A549 (cell line): ENCODE measurements around the gene AFF1. TPM values are rescaled to one million over a fixed set of nuclear protein-coding genes. Genes with fewer than 3 reads are reported as not detected.

Experiments
- ATAC-seq, 2 experiments: fragments of 200-7000 bp in 1 of 2; fragments of >200 bp in 1 of 2; cut with Nextera tagmentation in 1 of 2; cut with Tn5 transposase in 1 of 2; 3 replicates each; pipeline versions ENCODE4 v1.8.0 to v1.9.1; 2018 to 2020; ENCODE audit warnings: mild to moderate bottlenecking in 1 of 2, moderate library complexity in 1 of 2
- CTCF ChIA-PET: fragments of 300-600 bp; sonication (Branson Sonifier 250); formaldehyde crosslinking; extraction: SDS; loops from one replicate; lab custom pipeline; 2021; ENCODE audit warnings: antibody characterized with exemption, inconsistent platforms; lab: Yijun Ruan, JAX
- POLR2A ChIA-PET: fragments of 350-600 bp; formaldehyde crosslinking; extraction: SDS; loops from one replicate; lab custom pipeline; 2021; ENCODE audit warnings: antibody characterized with exemption, inconsistent platforms; lab: Yijun Ruan, JAX
- DNase-seq, 2 experiments: peaks; one replicate each; pipeline versions ENCODE4 v3.0.0 to v3.0.0-alpha.2; 2011 to 2016; ENCODE audit warnings: low read depth in 1 of 2, low spot score in 1 of 2
- FAIRE-seq: peaks from 2 replicates; lab custom pipeline; 2011; peaks lifted over from hg19 to GRCh38; lab: Jason Lieb, UNC
- H3K27ac ChIP-seq, 2 experiments: fragments of >200 bp; sonication (Bioruptor Twin); formaldehyde crosslinking; 3 replicates each; pipeline ENCODE4 v1.5.1; 2016 to 2017
- H3K4me1 ChIP-seq: fragments of >200 bp; sonication (Bioruptor Twin); formaldehyde crosslinking; 3 replicates; pipeline ENCODE4 v1.6.1; 2016
- H3K4me2 ChIP-seq: fragments of >200 bp; sonication (Bioruptor Twin); formaldehyde crosslinking; 3 replicates; pipeline ENCODE4 v1.6.1; 2016
- H3K4me3 ChIP-seq: fragments of >200 bp; sonication (Bioruptor Twin); formaldehyde crosslinking; 3 replicates; pipeline ENCODE4 v1.5.1; 2016
- H3K9me3 ChIP-seq: fragments of >200 bp; sonication (Bioruptor Twin); formaldehyde crosslinking; 3 replicates; pipeline ENCODE4 v1.6.1; 2016
- ATOH8 ChIP-seq: fragments of 250-450 bp; sonication (Bioruptor Pico); IDR thresholded peaks from 2 replicates; pipeline ENCODE4 v1.5.0; 2020; ENCODE audit warnings: low read depth, mild to moderate bottlenecking, moderate library complexity
- CHD2 ChIP-seq: fragments of 150-350 bp; IDR thresholded peaks from 2 replicates; pipeline ENCODE4 v1.6.1; 2014; ENCODE audit warnings: low read length; ENCODE audit not compliant: partially characterized antibody
- EHF ChIP-seq: fragments of 250-450 bp; sonication (Bioruptor Pico); IDR thresholded peaks from 2 replicates; pipeline ENCODE4 v1.5.0; 2020; ENCODE audit warnings: mild to moderate bottlenecking
- EP300 ChIP-seq, 2 experiments: fragments of >200 bp; sonication (Bioruptor Twin); formaldehyde crosslinking; IDR thresholded peaks; 2 replicates in 1 of 2; 3 replicates in 1 of 2; pipeline ENCODE4 v1.6.1; 2016 to 2017
- ESRRA ChIP-seq: fragments of 150-350 bp; IDR thresholded peaks from 2 replicates; pipeline ENCODE4 v1.6.1; 2014; ENCODE audit warnings: mild to moderate bottlenecking, low read length, borderline replicate concordance
- FOSB ChIP-seq: fragments of 250-450 bp; sonication (Bioruptor Pico); IDR thresholded peaks from 2 replicates; pipeline ENCODE4 v1.5.0; 2020; ENCODE audit warnings: mild to moderate bottlenecking, moderate library complexity
- FOSL2 ChIP-seq, 2 experiments: fragments of 450-650 bp in 1 of 2; fragments of >200 bp in 1 of 2; sonication (Bioruptor Twin) in 1 of 2; formaldehyde crosslinking; IDR thresholded peaks; 2 replicates each; pipeline versions ENCODE4 v1.5.0 to v1.6.1; 2016 to 2020; ENCODE audit warnings: mild to moderate bottlenecking in 1 of 2, moderate library complexity in 1 of 2
- FOXS1 ChIP-seq: fragments of 250-450 bp; sonication (Bioruptor Pico); IDR thresholded peaks from 2 replicates; pipeline ENCODE4 v1.5.0; 2020; ENCODE audit warnings: mild to moderate bottlenecking, moderate library complexity
- HDAC2 ChIP-seq: fragments of 200-600 bp; sonication (generic); IDR thresholded peaks from 2 replicates; pipeline ENCODE4 v1.6.1; 2016
- HES2 ChIP-seq: fragments of >200 bp; sonication (Bioruptor Twin); formaldehyde crosslinking; IDR thresholded peaks from 2 replicates; pipeline ENCODE4 v1.6.1; 2016
- HEYL ChIP-seq: fragments of 250-450 bp; sonication (Bioruptor Pico); IDR thresholded peaks from 2 replicates; pipeline ENCODE4 v1.8.0; 2021; ENCODE audit warnings: mild to moderate bottlenecking, moderate library complexity
- JUN ChIP-seq, 2 experiments: fragments of >200 bp; sonication (Bioruptor Twin); formaldehyde crosslinking; IDR thresholded peaks; 2 replicates in 1 of 2; 3 replicates in 1 of 2; pipeline ENCODE4 v1.6.1; 2016 to 2017
- JUNB ChIP-seq: fragments of >200 bp; sonication (Bioruptor Twin); formaldehyde crosslinking; IDR thresholded peaks from 2 replicates; pipeline ENCODE4 v1.6.1; 2016
- KDM1A ChIP-seq: fragments of 200-600 bp; sonication (generic); IDR thresholded peaks from 2 replicates; pipeline ENCODE4 v1.6.1; 2016; ENCODE audit warnings: low read depth, mild to moderate bottlenecking
- KDM5A ChIP-seq: fragments of 200-600 bp; sonication (generic); IDR thresholded peaks from 2 replicates; pipeline ENCODE4 v1.6.1; 2016; ENCODE audit warnings: antibody characterized with exemption, mild to moderate bottlenecking
- MAZ ChIP-seq: fragments of 150-350 bp; IDR thresholded peaks from 2 replicates; pipeline ENCODE4 v1.6.1; 2014; ENCODE audit warnings: antibody characterized with exemption, low read depth, low read length, borderline replicate concordance
- NPAS2 ChIP-seq: fragments of 250-450 bp; sonication (Bioruptor Pico); IDR thresholded peaks from 2 replicates; pipeline ENCODE4 v1.8.0; 2022; ENCODE audit warnings: mild to moderate bottlenecking, moderate library complexity, borderline replicate concordance
- NR3C1 ChIP-seq: fragments of >200 bp; sonication (Bioruptor Twin); formaldehyde crosslinking; IDR thresholded peaks from 3 replicates; pipeline ENCODE4 v1.6.1; 2017
- RARB ChIP-seq: fragments of 250-450 bp; sonication (Bioruptor Pico); IDR thresholded peaks from 2 replicates; pipeline ENCODE4 v1.8.0; 2021; ENCODE audit warnings: mild to moderate bottlenecking, moderate library complexity
- RCOR1 ChIP-seq: fragments of 150-350 bp; IDR thresholded peaks from 2 replicates; pipeline ENCODE4 v1.6.1; 2014; ENCODE audit warnings: antibody characterized with exemption, low read length, low read depth
- SMC3 ChIP-seq: fragments of >200 bp; sonication (Bioruptor Twin); formaldehyde crosslinking; IDR thresholded peaks from 3 replicates; pipeline ENCODE4 v1.6.1; 2018; ENCODE audit warnings: inconsistent platforms
- SREBF2 ChIP-seq: fragments of 450-650 bp; IDR thresholded peaks from 2 replicates; pipeline ENCODE4 v1.6.1; 2014; ENCODE audit warnings: mild to moderate bottlenecking, moderate library complexity
- ZSCAN20 ChIP-seq: fragments of 250-450 bp; sonication (Bioruptor Pico); IDR thresholded peaks from 2 replicates; pipeline ENCODE4 v1.8.0; 2022; ENCODE audit warnings: mild to moderate bottlenecking, moderate library complexity
- WGBS: methylation state at CpG from one replicate; pipeline ENCODE4 v1.1.6; 2017; ENCODE audit errors: missing lambda C conversion rate; 5-methylcytosine and 5-hydroxymethylcytosine counted together
- polyA plus RNA-seq, 4 experiments: library from polyadenylated mRNA; depleted of rRNA in 3 of 4; stranded (reverse); fragments of >200 nt; fragmentation: RNase III in 1 of 4; extraction: RNeasy Plus Mini Kit Qiagen cat#74134 plus additional on column Dnase treatment in 1 of 4; gene quantifications; 2 replicates in 3 of 4; 3 replicates in 1 of 4; pipeline ENCODE4 v1.2.3, GENCODE V29; 2011 to 2017
- TF ChIP-seq, protein P1 (sequence below): fragments of 450-650 bp; IDR thresholded peaks from 2 replicates; pipeline ENCODE4 v1.6.1; 2014; ENCODE audit warnings: antibody characterized with exemption
- TF ChIP-seq, protein P2 (sequence below): fragments of >200 bp; sonication (Bioruptor Twin); formaldehyde crosslinking; IDR thresholded peaks from 3 replicates; pipeline ENCODE4 v1.5.1; 2016

Gene AFF1
- polyA plus RNA-seq, 2 of the 4 experiments (the other 2 are of a cell fraction), result 13.7 to 15.4 TPM

DNA sequence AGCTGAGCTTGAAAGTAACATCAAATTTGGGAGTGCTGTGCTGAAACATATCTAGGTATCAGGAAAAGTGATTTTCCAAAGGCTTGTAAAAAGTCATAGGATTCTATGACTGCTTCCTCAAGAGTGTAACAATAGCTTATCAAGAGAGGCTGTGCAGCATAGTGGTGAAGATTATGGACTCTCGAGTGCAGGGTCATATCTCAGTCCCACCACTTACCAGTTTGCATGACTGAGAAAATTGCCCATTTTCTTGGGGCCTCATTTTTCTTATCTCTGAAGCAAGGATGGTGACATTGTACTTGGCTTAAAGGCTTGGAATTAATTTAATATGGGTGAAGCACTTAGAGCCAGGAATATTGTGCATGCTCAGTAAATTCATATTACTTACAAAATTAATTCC is 57.2 kb downstream of the AFF1 start:
- no peaks in the 10 kb centered on the region for H3K4me1 ChIP-seq
- no peak overlapping the region for H3K4me3 ChIP-seq
- ChIA-PET POLR2A (no interaction called here), CTCF (interaction anchor here (1.4 to 1.8 kb wide), 2 partner anchors 14 to 69 kb away, joined by 3 to 8 read pairs; no protein-coding TSS in a partner anchor)
- H3K9me3 ChIP-seq, result no peaks in the 10 kb centered on the region
- DNase-seq (no peak), FAIRE-seq (no peak), ATAC-seq (no peak)
- 89% methylated on average over 1 of the region's 1 CpG for WGBS
- no peak for TF ChIP-seq ZSCAN20 (CRISPR knock-in tag)
- no peak for TF ChIP-seq NR3C1
- TF ChIP-seq FOXS1 (CRISPR knock-in tag), result no peak
- TF ChIP-seq MAZ, result no peak
- TF ChIP-seq FOSL2 (IDR thresholded peaks at IDR 0.05), result no peak
- TF ChIP-seq FOSL2 (CRISPR knock-in tag; IDR thresholded peaks at IDR 0.05), result no peak
- no peak for TF ChIP-seq RCOR1
- TF ChIP-seq, protein P1, sequence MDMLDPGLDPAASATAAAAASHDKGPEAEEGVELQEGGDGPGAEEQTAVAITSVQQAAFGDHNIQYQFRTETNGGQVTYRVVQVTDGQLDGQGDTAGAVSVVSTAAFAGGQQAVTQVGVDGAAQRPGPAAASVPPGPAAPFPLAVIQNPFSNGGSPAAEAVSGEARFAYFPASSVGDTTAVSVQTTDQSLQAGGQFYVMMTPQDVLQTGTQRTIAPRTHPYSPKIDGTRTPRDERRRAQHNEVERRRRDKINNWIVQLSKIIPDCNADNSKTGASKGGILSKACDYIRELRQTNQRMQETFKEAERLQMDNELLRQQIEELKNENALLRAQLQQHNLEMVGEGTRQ, result no peak
- no peak for TF ChIP-seq HEYL (CRISPR knock-in tag)
- TF ChIP-seq HDAC2, result no peak
- no peak for TF ChIP-seq NPAS2 (CRISPR knock-in tag)
- TF ChIP-seq EP300 (IDR thresholded peaks at IDR 0.05), result no peak
- TF ChIP-seq, protein P2, sequence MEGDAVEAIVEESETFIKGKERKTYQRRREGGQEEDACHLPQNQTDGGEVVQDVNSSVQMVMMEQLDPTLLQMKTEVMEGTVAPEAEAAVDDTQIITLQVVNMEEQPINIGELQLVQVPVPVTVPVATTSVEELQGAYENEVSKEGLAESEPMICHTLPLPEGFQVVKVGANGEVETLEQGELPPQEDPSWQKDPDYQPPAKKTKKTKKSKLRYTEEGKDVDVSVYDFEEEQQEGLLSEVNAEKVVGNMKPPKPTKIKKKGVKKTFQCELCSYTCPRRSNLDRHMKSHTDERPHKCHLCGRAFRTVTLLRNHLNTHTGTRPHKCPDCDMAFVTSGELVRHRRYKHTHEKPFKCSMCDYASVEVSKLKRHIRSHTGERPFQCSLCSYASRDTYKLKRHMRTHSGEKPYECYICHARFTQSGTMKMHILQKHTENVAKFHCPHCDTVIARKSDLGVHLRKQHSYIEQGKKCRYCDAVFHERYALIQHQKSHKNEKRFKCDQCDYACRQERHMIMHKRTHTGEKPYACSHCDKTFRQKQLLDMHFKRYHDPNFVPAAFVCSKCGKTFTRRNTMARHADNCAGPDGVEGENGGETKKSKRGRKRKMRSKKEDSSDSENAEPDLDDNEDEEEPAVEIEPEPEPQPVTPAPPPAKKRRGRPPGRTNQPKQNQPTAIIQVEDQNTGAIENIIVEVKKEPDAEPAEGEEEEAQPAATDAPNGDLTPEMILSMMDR, result no peak
- no peak for TF ChIP-seq CHD2
- TF ChIP-seq JUNB, result no peak
- TF ChIP-seq HES2, result no peak
- no peak for TF ChIP-seq FOSB (CRISPR knock-in tag)
- no peak for TF ChIP-seq ATOH8 (CRISPR knock-in tag)
- TF ChIP-seq KDM1A, result no peak
- TF ChIP-seq SREBF2, result no peak
- no peak for TF ChIP-seq EHF (CRISPR knock-in tag)
- no peak overlapping the region for H3K4me2 ChIP-seq
- no peak overlapping the region for H3K27ac ChIP-seq

GRCh38 chr4:86993909-86994681 is 59.3 kb downstream of the AFF1 start:
- WGBS, result 95% methylated on average over 6 of the region's 6 CpGs
- ChIA-PET CTCF (interaction anchor here (1.8 kb wide), 1 partner anchor 99 kb away, joined by 4 read pairs; no protein-coding TSS in a partner anchor), POLR2A (no interaction called here)
- Histone ChIP-seq H3K27ac (no peak overlapping the region; a peak in 1 of 6 replicates), H3K9me3 (no peaks in the 10 kb centered on the region), H3K4me2 (no peak overlapping the region), H3K4me3 (no peak overlapping the region), H3K4me1 (0 out of 3 replicates have a peak, but pooled peaks cover 3% of the 10 kb centered on the region)
- FAIRE-seq (no peak), ATAC-seq (no peak), DNase-seq (no peak)
- TF ChIP-seq JUN (IDR thresholded peaks at IDR 0.05) (no peak), KDM5A (no peak), SMC3 (no peak), ESRRA (no peak), RARB (no peak)
- TF ChIP-seq, protein P2, result no peak
